AG09309 (cell line): ENCODE data around the gene BRD9.

Experiments used
- DNase-seq: peaks from one replicate; pipeline ENCODE4 v3.0.0-alpha.2; 2010; ENCODE audit warnings: low read depth
- H3K4me3 ChIP-seq: 2 replicates; pipeline ENCODE4 v1.5.1; 2011; ENCODE audit warnings: mild to moderate bottlenecking, low read depth, low read length, moderate library complexity; ENCODE audit not compliant: control insufficient read depth
- CTCF ChIP-seq: IDR thresholded peaks from 2 replicates; pipeline ENCODE4 v1.5.1; 2011; ENCODE audit warnings: mild to moderate bottlenecking, low read depth, low read length, inconsistent platforms; ENCODE audit not compliant: insufficient read depth, control insufficient read depth; ENCODE audit errors: missing control alignments

Gene BRD9

GRCh38 chr5:909086-909485, 16.5 kb upstream of the BRD9 start:
- TF ChIP-seq CTCF, result no peak
- H3K4me3 ChIP-seq, result no peak overlapping the region
- no peak for DNase-seq

- no peak overlapping the region for H3K4me3 ChIP-seq
- no peak for DNase-seq
- no peak for TF ChIP-seq CTCF
Measured at GRCh38 chr5:908172-908571, 15.6 kb upstream of the BRD9 start.

- TF ChIP-seq CTCF, result no peak
- H3K4me3 ChIP-seq, result no peak overlapping the region
- DNase-seq, result no peak
Measured at GRCh38 chr5:907366-907910, 14.8 kb upstream of the BRD9 start.

- TF ChIP-seq CTCF, result no peak
- no peak overlapping the region for H3K4me3 ChIP-seq
- DNase-seq, result no peak
Measured at GRCh38 chr5:905139-905642, 12.6 kb upstream of the BRD9 start.

- no peak for DNase-seq
- no peak for TF ChIP-seq CTCF
- no peak overlapping the region for H3K4me3 ChIP-seq
Measured at GRCh38 chr5:903756-904096, 11.1 kb upstream of the BRD9 start.

- H3K4me3 ChIP-seq, result no peak overlapping the region
- DNase-seq, result no peak
- TF ChIP-seq CTCF, result no peak
Measured at GRCh38 chr5:902129-902916, 9.7 kb upstream of the BRD9 start.

GRCh38 chr5:900781-901180, 8.2 kb upstream of the BRD9 start:
- DNase-seq, result no peak
- no peak overlapping the region for H3K4me3 ChIP-seq
- TF ChIP-seq CTCF, result no peak
